ENCODE measurements around the gene ATP5MC2.

DNA sequence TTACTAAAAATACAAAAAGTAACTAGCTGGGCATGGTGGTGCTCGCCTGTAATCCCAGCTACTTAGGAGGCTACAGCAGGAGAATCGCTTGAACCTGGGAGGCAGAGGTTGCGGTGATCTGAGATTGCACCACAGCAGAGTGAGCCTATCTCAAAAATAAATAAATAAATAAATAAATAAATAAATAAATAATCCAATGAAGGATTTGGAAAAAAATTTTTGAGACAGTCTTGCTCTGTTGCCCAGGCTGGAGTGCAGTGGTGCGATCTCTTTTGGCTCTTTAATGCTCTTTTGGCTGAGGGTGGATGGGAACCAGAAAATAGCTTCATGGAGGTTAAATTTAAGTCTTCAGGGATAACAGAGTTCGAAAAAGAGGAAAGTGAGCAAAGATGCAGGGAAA, 11.7 kb downstream of the ATP5MC2 start:
- TF ChIP-seq, protein P1, sequence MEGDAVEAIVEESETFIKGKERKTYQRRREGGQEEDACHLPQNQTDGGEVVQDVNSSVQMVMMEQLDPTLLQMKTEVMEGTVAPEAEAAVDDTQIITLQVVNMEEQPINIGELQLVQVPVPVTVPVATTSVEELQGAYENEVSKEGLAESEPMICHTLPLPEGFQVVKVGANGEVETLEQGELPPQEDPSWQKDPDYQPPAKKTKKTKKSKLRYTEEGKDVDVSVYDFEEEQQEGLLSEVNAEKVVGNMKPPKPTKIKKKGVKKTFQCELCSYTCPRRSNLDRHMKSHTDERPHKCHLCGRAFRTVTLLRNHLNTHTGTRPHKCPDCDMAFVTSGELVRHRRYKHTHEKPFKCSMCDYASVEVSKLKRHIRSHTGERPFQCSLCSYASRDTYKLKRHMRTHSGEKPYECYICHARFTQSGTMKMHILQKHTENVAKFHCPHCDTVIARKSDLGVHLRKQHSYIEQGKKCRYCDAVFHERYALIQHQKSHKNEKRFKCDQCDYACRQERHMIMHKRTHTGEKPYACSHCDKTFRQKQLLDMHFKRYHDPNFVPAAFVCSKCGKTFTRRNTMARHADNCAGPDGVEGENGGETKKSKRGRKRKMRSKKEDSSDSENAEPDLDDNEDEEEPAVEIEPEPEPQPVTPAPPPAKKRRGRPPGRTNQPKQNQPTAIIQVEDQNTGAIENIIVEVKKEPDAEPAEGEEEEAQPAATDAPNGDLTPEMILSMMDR (IDR thresholded peaks at IDR 0.05; ENCODE audit: borderline replicate concordance, extremely low read depth, low read length, poor library complexity, severe bottlenecking) = no peak
- TF ChIP-seq EZH2 (IDR thresholded peaks at IDR 0.05; ENCODE audit: borderline replicate concordance, low read depth, low read length, severe bottlenecking) = no peak
